ENCODE data around the gene SSR3. TPM values are rescaled to one million over a fixed set of nuclear protein-coding genes. Genes with fewer than 3 reads are reported as not detected.

Gene SSR3
- total RNA-seq, 1 donor from 2014 or later, result 196 TPM

- no peak for DNase-seq (ENCODE audit: low spot score)
Measured at GRCh38 chr3:156539051-156539450, 15.9 kb downstream of the SSR3 start.

- no peak for DNase-seq (ENCODE audit: low spot score)
Measured at GRCh38 chr3:156536524-156537316, 18.2 kb downstream of the SSR3 start.

- no peak for DNase-seq (ENCODE audit: low spot score)
Measured at GRCh38 chr3:156535798-156536197, 19.1 kb downstream of the SSR3 start.

GRCh38 chr3:156535162-156535627 is 19.7 kb downstream of the SSR3 start:
- no peak for DNase-seq (ENCODE audit: low spot score)

- no peak for DNase-seq (ENCODE audit: low spot score)
Measured at GRCh38 chr3:156533205-156533604, 21.7 kb downstream of the SSR3 start.

- DNase-seq (ENCODE audit: low spot score), result no peak
Measured at GRCh38 chr3:156532730-156533129, 22.2 kb downstream of the SSR3 start.

GRCh38 chr3:156530980-156531379 is 23.9 kb downstream of the SSR3 start:
- DNase-seq (ENCODE audit: low spot score), result no peak

GRCh38 chr3:156527060-156527459 is 27.9 kb downstream of the SSR3 start:
- DNase-seq (ENCODE audit: low spot score), result no peak

- DNase-seq (ENCODE audit: low spot score), result no peak
Measured at GRCh38 chr3:156525808-156526207, 29.1 kb downstream of the SSR3 start.

GRCh38 chr3:156522673-156523072 is 32.2 kb downstream of the SSR3 start:
- DNase-seq (ENCODE audit: low spot score), result no peak

GRCh38 chr3:156519758-156520162 is 35.2 kb downstream of the SSR3 start:
- no peak for DNase-seq (ENCODE audit: low spot score)

- DNase-seq (ENCODE audit: low spot score), result no peak
Measured at GRCh38 chr3:156518726-156519125, 36.2 kb downstream of the SSR3 start.

GRCh38 chr3:156516961-156517360 is 38.0 kb downstream of the SSR3 start:
- no peak for DNase-seq (ENCODE audit: low spot score)

GRCh38 chr3:156516284-156516683 is 38.6 kb downstream of the SSR3 start:
- no peak for DNase-seq (ENCODE audit: low spot score)

GRCh38 chr3:156513619-156514018 is 41.3 kb downstream of the SSR3 start:
- DNase-seq (ENCODE audit: low spot score), result no peak

- no peak for DNase-seq (ENCODE audit: low spot score)
Measured at GRCh38 chr3:156511987-156512677, 42.8 kb downstream of the SSR3 start.

GRCh38 chr3:156509189-156510174 is 45.4 kb downstream of the SSR3 start:
- no peak for DNase-seq (ENCODE audit: low spot score)

GRCh38 chr3:156507285-156507684 is 47.6 kb downstream of the SSR3 start:
- DNase-seq (ENCODE audit: low spot score), result no peak

- no peak for DNase-seq (ENCODE audit: low spot score)
Measured at GRCh38 chr3:156498307-156498706, 56.6 kb downstream of the SSR3 start.

GRCh38 chr3:156497326-156497725 is 57.6 kb downstream of the SSR3 start:
- no peak for DNase-seq (ENCODE audit: low spot score)

- DNase-seq (ENCODE audit: low spot score), result no peak
Measured at GRCh38 chr3:156495816-156496215, 59.1 kb downstream of the SSR3 start.

All from mesenteric fat pad (tissue), 1 donor.